ENCODE measurements around the gene IGF2R.
A peak's percentile ranks its signal among the peaks of the same experiment; 100 is the strongest.
"Not testable (repeated sequence)": the region's sequence is repeated elsewhere in the genome, so short reads cannot be mapped to it uniquely, and the experiment has no call there.

IGF2R gene, protein sequence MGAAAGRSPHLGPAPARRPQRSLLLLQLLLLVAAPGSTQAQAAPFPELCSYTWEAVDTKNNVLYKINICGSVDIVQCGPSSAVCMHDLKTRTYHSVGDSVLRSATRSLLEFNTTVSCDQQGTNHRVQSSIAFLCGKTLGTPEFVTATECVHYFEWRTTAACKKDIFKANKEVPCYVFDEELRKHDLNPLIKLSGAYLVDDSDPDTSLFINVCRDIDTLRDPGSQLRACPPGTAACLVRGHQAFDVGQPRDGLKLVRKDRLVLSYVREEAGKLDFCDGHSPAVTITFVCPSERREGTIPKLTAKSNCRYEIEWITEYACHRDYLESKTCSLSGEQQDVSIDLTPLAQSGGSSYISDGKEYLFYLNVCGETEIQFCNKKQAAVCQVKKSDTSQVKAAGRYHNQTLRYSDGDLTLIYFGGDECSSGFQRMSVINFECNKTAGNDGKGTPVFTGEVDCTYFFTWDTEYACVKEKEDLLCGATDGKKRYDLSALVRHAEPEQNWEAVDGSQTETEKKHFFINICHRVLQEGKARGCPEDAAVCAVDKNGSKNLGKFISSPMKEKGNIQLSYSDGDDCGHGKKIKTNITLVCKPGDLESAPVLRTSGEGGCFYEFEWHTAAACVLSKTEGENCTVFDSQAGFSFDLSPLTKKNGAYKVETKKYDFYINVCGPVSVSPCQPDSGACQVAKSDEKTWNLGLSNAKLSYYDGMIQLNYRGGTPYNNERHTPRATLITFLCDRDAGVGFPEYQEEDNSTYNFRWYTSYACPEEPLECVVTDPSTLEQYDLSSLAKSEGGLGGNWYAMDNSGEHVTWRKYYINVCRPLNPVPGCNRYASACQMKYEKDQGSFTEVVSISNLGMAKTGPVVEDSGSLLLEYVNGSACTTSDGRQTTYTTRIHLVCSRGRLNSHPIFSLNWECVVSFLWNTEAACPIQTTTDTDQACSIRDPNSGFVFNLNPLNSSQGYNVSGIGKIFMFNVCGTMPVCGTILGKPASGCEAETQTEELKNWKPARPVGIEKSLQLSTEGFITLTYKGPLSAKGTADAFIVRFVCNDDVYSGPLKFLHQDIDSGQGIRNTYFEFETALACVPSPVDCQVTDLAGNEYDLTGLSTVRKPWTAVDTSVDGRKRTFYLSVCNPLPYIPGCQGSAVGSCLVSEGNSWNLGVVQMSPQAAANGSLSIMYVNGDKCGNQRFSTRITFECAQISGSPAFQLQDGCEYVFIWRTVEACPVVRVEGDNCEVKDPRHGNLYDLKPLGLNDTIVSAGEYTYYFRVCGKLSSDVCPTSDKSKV (N-terminal part only)

DNA sequence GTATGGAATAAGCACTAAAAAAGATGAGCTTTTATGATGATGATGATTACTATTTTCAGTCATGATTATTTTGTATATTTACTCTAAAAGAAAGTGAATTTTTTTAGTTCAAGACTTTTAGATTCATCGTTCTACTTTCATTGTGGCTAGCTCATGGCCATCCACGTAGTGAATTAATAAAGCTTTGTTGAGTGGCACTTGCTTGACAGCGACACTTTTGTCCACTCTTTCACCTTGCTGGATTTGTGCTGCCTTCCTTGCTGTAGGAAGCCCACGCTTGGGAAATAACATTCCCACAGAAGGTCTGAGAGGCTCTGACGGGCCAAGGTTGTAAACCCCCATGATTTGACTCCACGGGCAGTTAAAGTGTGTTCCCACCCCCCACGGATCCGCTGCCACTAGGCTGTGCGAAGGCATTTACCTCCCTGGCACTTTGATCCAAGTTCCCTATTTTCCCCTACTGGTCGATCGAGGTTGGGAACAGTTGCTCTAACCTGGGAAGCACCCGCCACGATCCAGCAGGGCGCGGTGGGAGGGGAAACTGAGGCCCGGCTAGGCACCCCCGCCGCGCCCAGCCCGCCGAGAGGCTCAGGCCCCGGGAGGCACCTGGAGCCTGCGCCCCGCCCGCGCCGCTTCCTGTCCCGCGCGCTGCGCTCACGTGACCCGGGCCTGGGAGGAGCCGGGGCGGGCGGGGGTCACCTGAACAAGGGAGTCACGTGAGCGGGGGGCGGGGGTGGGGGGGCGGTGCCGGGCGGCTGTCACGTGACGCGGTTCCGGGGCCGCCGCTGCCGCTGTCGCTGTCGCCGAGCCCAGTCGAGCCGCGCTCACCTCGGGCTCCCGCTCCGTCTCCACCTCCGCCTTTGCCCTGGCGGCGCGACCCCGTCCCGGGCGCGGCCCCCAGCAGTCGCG, at the start of gene IGF2R:
TSS of gene IGF2R (plus strand) at position 788 of the 909 bp plus-strand sequence. CDS start 165 bp downstream, outside the sequence.
- DNase-seq (ENCODE audit: low read depth in 2 of 2), result peak; percentile 93 to 94

DNA sequence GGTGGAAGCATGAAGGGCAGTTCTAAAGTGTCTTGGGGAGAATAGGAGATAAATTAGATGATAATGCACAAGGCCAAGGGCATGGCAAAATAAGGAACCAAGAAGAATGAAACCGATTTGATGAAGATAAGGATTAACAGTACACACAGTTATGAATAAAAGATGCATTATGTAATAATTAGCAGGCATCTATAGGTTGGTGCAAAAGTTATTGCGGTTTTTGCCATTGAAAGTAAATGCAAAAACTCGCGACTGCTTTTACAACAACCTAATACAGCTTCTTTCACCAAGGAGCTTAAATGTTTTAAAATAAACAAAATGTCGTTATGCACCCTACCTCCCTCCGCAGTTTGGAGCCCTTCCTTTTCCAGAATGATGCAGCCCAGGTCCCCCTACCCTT, 49.1 kb upstream of the IGF2R start:
- DNase-seq (ENCODE audit: low read depth in 2 of 2), result no peak

DNA sequence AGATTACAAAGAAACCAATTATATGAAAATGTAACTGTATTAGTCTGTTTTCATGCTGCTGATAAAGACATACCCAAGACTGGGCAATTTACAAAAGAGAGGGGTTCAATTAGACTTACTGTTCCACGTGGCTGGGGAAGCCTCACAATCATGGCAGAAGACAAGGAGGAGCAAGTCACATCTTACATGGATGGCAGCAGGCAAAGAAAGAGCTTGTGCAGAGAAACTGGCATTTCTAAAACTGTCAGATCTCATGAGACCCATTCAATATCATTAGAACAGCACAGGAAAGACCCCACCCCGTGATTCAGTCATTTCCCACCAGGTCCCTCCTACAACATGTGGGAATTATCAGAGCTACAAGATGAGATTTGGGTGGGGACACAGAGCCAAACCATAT, 44.7 kb upstream of the IGF2R start:
- DNase-seq (ENCODE audit: low read depth in 2 of 2), result not testable (repeated sequence)

DNA sequence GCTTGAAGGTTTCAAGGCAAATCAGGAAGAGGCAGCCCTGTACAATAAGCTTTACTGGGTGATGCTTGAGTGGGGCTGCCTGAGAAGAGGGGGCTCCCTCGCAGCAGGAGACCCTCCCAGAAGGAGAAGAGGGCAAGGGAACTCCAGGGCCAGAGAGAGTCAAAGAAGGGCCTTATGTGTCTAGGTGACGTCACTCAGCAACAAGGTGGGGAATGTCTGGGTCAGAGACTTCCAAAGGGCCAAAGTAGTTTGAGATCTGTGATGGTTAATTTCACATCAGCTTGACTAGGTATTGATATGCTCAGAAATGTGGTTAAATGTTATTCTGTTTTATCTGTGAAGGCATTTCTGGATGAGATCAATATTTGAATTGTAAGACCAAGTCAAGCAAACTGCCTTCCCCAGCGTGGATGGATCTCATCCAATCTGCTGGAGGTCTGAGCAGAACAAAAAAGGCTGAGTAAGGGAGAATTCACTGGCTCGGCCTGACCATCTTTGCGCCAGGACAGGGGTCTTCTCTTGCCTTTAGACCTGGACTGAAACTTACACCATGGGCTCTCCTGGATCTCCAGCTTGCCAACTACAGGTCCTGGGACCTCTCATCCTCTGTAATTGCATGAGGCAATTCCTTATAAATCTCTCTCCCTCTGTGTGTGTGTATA, 42.2 kb upstream of the IGF2R start:
- DNase-seq (ENCODE audit: low read depth in 2 of 2), result no peak

DNA sequence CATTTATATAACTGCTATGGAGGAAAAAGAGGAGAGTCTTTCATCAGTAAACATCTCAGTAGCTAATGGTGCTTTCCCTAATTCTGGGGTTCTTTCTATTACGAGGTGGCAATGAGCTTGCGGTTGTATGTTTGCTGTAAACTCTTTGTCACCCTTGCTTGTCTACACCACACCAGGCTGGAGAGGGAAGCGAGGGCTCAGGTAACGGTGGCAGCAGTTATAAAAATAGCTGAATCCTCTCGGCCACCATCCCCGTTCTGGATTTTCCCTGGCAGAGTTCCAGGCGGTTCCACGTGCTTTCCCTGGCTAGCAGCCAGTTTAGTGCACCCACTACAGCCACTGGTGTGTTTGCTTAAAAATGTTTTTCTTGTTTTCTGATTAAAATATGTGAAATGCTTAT, 39.1 kb upstream of the IGF2R start:
- no peak for DNase-seq (ENCODE audit: low read depth in 2 of 2)

DNA sequence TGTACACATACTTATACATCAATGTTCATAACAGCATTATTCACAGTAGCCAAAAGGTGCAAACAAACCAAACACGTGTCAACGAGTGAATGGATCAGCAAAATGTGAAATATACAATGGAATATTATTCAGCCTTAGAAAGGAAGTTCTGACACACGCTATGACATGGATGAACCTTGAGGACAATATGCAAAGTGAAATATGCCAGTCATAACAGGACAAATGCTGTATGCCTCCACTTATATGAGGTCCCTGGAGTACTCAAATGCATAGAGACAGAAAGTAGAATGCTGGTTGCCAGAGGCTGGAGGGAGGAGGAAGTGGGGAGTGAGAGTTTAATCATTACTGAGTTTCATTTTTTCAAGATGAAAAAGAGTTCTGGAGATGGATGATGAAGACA, 37.8 kb upstream of the IGF2R start:
- DNase-seq (ENCODE audit: low read depth in 2 of 2), result peak in 1 of 2 donors; percentile 27

DNA sequence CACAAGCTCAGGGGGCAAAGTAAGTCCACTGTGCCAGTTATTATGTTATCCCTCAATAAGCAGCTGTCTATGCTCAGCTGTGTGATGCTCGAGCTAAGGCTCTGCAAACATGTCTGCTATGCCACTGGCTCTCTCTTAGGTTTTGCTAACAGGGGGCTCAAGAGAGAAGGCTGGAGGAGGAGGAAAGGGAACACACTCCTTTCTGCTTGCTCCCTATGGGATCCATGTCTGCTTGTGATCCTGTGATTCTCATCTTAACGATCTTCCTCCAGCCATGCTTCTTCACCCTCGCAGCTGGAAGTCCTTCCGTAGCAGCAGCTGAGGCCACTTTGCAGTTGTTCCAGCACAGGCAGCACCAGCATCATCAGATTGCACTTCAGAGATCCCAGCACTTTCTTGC, 37.0 kb upstream of the IGF2R start:
- no peak for DNase-seq (ENCODE audit: low read depth in 2 of 2)

DNA sequence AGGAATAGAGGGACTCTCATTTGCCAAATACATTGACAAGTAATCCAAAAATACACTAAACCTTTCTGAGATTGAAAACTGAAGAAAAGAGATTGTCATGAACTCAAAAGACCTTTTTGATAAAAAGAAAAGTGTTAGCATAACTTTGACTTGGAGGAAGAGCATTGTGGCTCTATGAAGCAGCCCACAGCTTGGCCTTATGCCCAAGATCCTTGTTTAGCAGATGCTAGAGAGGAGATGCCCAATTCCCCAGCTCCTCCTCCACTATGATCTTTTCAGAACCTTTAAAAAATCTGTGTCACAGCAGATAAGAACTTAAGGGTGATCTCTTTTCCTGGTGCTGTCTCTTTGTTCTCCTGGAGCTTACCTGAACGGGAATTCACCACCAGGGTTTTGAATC, 35.8 kb upstream of the IGF2R start:
- no peak for DNase-seq (ENCODE audit: low read depth in 2 of 2)

DNA sequence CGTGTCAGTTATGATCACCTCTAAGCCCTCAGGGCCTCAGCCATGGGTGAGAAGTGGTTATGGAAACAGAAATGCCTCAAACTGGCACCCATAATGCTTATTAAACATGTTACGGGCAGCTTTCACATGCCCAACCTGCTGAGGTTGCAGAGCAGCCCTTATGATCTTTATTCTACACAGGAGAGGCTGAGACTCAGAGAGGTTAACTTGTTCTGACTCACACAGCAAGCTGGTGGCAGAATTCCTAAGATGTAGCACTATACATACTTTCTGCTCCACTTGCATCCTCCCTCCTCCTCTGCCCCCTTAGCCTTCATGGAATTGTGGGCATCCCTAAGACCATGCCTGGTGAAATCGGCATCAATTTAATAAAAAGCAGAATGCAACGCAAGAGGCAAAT, 34.7 kb upstream of the IGF2R start:
- DNase-seq (ENCODE audit: low read depth in 2 of 2), result no peak

DNA sequence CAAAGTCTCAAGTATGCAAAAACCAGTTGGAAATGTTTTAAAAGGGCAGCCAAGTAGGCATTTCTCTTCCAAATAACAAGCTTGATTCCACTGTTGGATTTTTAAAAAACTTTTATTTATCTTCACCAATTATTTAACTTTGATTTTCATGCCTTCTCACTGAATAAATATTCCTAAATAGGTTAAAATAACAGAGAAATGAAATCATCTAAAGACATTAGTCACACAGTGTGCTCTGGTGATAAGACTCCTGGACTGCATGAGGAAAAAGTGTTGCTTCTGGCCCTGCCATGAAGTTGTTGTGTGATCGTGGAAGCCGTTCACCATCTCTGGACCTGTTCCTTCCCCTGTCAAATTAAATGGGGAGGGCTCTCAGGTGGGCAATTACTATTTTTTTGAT, 33.8 kb upstream of the IGF2R start:
- DNase-seq (ENCODE audit: low read depth in 2 of 2), result no peak

DNA sequence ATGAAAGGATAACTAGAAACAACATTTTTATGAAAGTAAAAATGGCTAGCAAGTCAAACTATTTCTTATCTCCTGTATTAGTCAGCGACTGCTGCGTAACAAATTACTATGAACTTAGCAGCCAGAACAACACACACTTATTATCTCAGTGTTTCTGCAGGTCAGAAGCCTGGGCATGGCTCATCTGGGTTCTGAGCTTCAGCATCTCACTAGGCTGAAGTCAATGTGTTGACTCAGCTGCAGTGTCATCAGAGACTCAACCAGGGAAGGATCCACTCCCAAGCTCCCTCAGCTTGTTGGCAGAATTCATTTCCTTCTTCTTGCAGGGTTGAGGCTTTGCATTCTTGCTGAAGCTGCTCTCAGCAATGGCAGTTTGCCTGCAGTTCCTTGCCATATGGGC, 33.2 kb upstream of the IGF2R start:
- DNase-seq (ENCODE audit: low read depth in 2 of 2), result no peak

DNA sequence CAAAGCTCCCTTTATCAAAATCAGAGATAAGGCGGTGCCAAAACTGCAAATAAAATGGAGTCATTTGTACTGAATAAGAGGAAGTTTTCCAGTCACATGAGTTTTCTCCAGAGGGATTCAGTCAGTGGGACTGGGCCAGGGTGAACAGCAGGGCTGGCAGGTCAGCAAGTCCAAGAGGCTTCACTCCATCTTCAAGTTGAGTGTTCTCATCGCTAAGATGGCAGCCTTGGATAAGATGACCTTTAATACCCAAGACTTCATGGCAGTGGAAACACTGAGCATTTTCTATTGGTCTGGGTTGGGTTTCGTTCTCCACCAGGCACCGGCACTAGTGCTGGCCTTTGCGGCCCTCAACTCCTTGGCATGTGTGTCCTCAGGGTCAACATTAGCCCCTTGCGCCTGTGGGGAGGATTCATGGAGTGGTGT, 29.3 kb upstream of the IGF2R start:
- no peak for DNase-seq (ENCODE audit: low read depth in 2 of 2)

DNA sequence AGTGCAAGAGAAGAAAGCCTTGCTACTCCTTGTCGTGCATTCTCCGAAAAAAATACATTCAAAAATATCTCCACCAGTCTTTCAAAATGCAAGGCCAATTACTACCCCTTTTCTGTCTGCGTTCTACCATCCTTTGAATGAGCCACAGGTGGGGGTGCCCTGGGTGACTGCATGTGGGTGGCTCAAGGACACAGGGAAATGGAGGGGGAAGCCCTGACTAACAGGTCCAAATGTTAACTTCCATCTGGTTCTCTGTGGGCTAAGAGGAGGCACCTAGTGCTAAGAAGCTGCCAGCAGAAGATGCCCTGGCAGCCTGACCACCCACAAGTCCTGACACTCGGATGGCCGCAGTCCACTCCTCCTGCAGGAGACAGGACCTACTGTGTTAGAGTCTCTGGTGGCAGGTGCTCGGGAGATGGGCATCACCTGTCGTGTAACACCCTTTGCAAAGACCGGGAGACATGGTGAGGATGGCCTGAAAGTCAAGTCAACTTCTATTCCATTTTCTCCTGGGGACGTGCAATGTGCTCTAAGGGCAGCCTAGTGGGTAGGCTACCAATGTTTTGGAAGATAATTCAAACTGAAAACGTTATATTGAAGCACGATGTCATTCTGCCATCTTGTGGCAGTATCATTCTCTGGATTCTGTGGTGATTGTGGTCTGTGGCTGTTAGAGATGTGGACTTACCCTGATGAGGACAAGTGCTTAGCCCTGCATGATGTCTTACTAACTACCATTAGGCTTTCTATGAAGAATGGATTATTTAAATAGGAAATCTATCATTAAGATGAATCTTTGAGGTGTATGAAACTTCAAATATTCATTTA, 27.4 kb upstream of the IGF2R start:
- DNase-seq (ENCODE audit: low read depth in 2 of 2), result no peak

DNA sequence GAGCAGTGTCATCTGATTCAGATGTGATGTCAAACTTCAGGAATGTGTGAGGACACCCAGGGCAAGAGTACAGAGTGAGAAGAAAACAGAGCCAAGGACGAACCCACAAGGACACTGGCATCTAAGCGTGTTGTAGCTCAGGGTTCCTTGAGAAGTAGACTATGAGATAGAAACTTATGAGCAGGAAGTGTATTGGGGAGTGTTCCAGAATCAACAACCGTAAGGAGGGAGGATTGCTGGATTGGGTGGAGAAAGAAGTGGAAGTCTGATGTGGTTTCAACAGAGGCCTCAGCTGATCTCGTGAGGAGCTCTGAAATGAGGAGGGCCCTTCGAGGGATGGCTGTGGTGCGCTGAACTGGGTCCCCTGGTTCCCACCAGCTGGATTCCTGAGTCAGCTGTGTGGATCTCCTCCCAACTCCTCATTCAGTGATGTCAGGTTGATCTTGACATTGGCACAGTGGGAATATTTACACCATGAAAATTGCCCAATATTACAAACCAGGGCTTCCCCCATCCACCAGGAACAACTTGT, 25.7 kb upstream of the IGF2R start:
- DNase-seq (ENCODE audit: low read depth in 2 of 2), result no peak

DNA sequence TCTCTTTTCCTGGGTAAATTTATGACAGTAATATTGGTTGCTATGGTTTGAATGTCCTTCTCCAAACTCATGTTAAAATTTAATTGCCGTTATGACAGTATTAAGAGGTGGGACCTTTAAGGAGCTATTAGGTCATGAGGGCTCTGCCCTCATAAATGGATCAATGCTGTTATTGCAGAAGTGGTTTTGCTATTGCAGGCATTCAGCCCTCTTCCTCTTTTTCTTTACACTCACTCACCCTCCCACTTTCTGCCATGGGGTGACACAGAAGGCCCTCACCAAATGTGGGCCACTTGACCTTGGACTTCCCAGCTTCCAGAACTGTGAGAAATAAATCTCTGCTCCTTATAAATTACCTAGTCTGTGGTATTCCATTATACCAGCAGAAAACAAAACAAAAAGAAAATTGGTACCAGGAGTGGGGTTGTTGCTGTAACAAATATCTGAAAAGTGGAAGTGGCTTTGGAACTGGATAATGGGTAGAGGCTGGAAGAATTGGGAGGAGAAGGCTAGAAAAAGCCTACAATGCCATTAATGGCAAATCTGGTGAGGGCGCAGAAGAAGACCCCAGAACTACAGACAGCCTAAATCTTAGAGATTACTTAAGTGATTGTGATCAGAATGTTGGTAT, 24.8 kb upstream of the IGF2R start:
- DNase-seq (ENCODE audit: low read depth in 2 of 2), result no peak

DNA sequence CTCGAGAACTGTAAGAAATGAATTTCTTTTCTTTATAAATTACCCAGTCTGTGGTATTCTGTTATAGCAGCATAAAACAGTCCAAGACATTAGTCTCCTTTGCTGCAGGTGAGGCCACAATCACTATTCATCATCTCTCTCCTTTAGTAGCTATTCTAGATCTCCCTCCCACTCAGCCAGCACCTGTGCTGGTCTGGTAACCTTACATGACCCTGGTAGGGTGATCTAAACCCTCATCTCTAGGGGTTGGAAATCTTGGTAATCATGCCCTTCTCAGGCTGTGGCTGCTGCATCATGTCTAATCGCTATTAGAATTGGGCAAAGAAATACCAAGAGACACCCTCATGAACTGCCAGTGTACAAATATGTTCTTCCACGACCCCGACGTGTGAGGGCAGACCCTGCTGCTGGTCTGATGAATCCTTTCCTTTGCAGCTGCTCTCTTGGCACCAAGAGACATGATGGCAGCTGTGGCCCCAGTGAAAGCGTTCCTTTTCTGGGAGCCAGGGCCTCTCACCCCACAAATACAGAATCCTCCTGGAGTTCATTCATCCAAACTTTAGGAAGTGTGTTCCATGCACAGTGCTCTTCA, 23.0 kb upstream of the IGF2R start:
- no peak for DNase-seq (ENCODE audit: low read depth in 2 of 2)

DNA sequence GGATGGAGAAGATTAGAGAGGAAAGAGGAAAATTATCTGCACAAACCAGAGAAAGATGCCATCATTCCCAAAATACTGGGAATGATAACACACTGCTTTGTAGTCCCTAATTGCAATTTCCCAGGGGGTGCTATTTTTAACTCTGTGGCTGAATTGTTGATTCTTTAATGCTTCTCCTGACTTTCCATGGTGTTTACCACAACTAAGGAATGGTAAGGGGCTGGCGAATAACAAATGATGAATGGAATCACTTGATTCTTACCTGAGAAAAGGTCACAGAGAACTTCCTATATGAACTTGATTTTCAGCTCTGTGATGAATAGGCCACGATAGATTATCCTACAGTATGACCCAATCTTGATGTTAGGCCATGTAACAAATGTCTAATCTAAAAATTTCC, 22.0 kb upstream of the IGF2R start:
- DNase-seq (ENCODE audit: low read depth in 2 of 2), result no peak

DNA sequence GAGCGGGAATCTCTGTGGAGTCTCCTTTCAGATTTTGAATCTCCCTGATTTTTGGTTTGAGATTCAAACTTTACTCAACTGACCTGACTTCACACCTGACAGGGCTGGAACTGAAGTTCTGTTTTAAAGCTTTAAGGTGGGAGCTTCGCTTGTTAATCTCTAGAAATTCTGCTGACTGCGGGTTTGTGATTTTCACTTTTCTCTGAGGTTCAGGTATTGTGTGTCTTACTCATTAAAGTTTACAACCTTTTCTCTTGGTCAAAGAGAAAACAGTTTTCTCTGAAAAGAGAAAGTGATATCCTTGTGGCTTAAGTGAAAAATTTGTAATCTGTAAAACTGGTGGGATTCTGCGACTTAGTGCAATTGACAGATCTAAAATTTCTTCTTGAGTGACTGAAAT, 20.7 kb upstream of the IGF2R start:
- DNase-seq (ENCODE audit: low read depth in 2 of 2), result no peak
